CD4-positive, alpha-beta memory T cell (primary cell): ENCODE data around the gene C16orf95. TPM values are rescaled to one million over a fixed set of nuclear protein-coding genes. Genes with fewer than 3 reads are reported as not detected.
A peak's percentile ranks its signal among the peaks of the same experiment; 100 is the strongest.

Experiments
- CTCF ChIA-PET: fragments of 350-600 bp; sonication (Branson Sonifier 250); formaldehyde crosslinking; loops from one replicate; lab custom pipeline; 2021; ENCODE audit warnings: inconsistent platforms; ENCODE audit not compliant: partially characterized antibody; lab: Charles Lee
- POLR2A ChIA-PET: fragments of 350-600 bp; sonication (Branson Sonifier 250); formaldehyde crosslinking; loops from one replicate; lab custom pipeline; 2021; ENCODE audit not compliant: partially characterized antibody; lab: Charles Lee
- DNase-seq, 5 donors: peaks; one replicate each; pipeline versions ENCODE4 v3.0.0 to v3.0.0-alpha.2; 2020 to 2022; ENCODE audit warnings: mixed read lengths in 1 of 5
- H3K27ac ChIP-seq: one replicate; pipeline ENCODE4 v1.7.0; 2013; ENCODE audit warnings: low read depth, low read length
- H3K27me3 ChIP-seq: 2 replicates; pipeline ENCODE4 v1.7.0; 2013; ENCODE audit warnings: mild to moderate bottlenecking, low read length, moderate library complexity; ENCODE audit not compliant: insufficient read depth
- H3K36me3 ChIP-seq: 2 replicates; pipeline ENCODE4 v1.7.0; 2013; ENCODE audit warnings: mild to moderate bottlenecking, low read length, moderate library complexity; ENCODE audit not compliant: insufficient read depth
- H3K4me1 ChIP-seq: 2 replicates; pipeline ENCODE4 v1.7.0; 2013; ENCODE audit warnings: mild to moderate bottlenecking, low read length, moderate library complexity; ENCODE audit not compliant: insufficient read depth
- H3K4me3 ChIP-seq, 2 donors: one replicate each; pipeline ENCODE4 v1.7.0; 2013; ENCODE audit warnings: low read length in 2 of 2, mild to moderate bottlenecking in 1 of 2
- H3K9me3 ChIP-seq, 2 donors: one replicate each; pipeline ENCODE4 v1.7.0; 2013; ENCODE audit warnings: low read length in 2 of 2, control low read depth in 1 of 2; ENCODE audit not compliant: control insufficient read depth in 1 of 2
- H3K27ac Mint-ChIP-seq, 7 donors: one replicate each; pipeline ENCODE4 v1.8.0; 2020 to 2021; ENCODE audit warnings: mixed read lengths in 7 of 7, mild to moderate bottlenecking in 6 of 7, inconsistent platforms in 3 of 7, moderate library complexity in 3 of 7
- H3K27me3 Mint-ChIP-seq, 2 donors: one replicate each; pipeline ENCODE4 v1.8.0; 2020 to 2021; ENCODE audit warnings: mixed read lengths in 2 of 2
- H3K36me3 Mint-ChIP-seq, 2 donors: one replicate each; pipeline ENCODE4 v1.8.0; 2020 to 2021; ENCODE audit warnings: mixed read lengths in 2 of 2, inconsistent platforms in 1 of 2, mild to moderate bottlenecking in 1 of 2
- H3K4me1 Mint-ChIP-seq, 4 donors: one replicate each; pipeline ENCODE4 v1.8.0; 2020 to 2021; ENCODE audit warnings: mixed read lengths in 4 of 4, mild to moderate bottlenecking in 1 of 4
- H3K4me3 Mint-ChIP-seq, 8 donors: one replicate each; pipeline ENCODE4 v1.8.0; 2020 to 2021; ENCODE audit warnings: mixed read lengths in 8 of 8, mild to moderate bottlenecking in 7 of 8, moderate library complexity in 6 of 8, inconsistent platforms in 3 of 8
- H3K9me3 Mint-ChIP-seq, 8 donors: one replicate each; pipeline ENCODE4 v1.8.0; 2020 to 2021; ENCODE audit warnings: mixed read lengths in 8 of 8, mild to moderate bottlenecking in 5 of 8, inconsistent platforms in 3 of 8, moderate library complexity in 1 of 8
- intact Hi-C: fragments of 100-400 bp; cut with micrococcal nuclease; formaldehyde crosslinking; loops from one replicate; pipeline ENCODE4 v1.15.1; 2023
- polyA plus RNA-seq, 2 donors: library from polyadenylated mRNA; unstranded; fragments of 300-500 nt; fragmentation: Illumina TruSeq; gene quantifications; one replicate each; pipeline ENCODE4 v1.2.3, GENCODE V29; 2021
- total RNA-seq, 2 experiments: library from RNA; stranded (reverse); gene quantifications; one replicate each; pipeline ENCODE4 v1.2.3, GENCODE V29; 2021

Gene C16orf95
- total and polyA plus RNA-seq, 4 experiments from 2014 or later: 1.4 to 2.4 (median 1.6) TPM

- no peaks in the 10 kb centered on the region for H3K27me3 ChIP-seq
- no peak overlapping the region for H3K27ac ChIP-seq
- H3K4me3 ChIP-seq: no peak overlapping the region
- no peak overlapping the region for H3K4me3 Mint-ChIP-seq
- H3K36me3 ChIP-seq: no peaks in the 10 kb centered on the region
- no peaks in the 10 kb centered on the region for H3K4me1 ChIP-seq
- no peak for DNase-seq
- intact Hi-C loops: no loop called here
- peaks cover 0 to 13% of the 10 kb centered on the region in 2 donors for H3K36me3 Mint-ChIP-seq
- H3K27me3 Mint-ChIP-seq: no peaks in the 10 kb centered on the region
- no peaks in the 10 kb centered on the region for H3K4me1 Mint-ChIP-seq
- no peak overlapping the region for H3K27ac Mint-ChIP-seq
- ChIA-PET CTCF (interaction anchor here (0.9 kb wide), 1 partner anchor 38 kb away, joined by 4 read pairs; no protein-coding TSS in a partner anchor), POLR2A (no interaction called here)
- H3K9me3 ChIP-seq: no peaks in the 10 kb centered on the region
- H3K9me3 Mint-ChIP-seq: peaks cover 0 to 7% (median 2%) of the 10 kb centered on the region in 8 donors
Measured at GRCh38 chr16:87286839-87287626, 30.2 kb downstream of the C16orf95 start.

DNA sequence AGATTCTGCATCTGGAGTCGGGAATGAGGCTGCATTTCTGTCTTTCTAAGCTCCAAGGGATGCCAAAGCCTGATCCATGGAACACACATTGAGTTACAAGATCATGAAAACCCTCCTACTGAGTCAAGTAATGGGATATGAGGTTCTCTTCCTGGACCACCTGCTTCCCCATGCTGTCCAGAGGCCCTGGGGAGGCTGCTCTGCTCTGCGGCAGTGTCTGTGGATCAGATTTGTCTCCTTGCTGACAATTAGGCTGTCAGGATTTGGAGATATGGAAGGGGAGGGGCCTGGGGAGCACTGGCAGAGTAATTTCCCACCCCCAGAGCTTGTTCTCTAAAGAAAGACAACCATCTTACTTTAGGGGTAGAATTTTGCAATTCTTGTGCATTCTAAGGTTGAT, 33.0 kb downstream of the C16orf95 start:
- Histone ChIP-seq H3K4me1 (no peaks in the 10 kb centered on the region), H3K4me3 (no peak overlapping the region), H3K27me3 (no peaks in the 10 kb centered on the region), H3K9me3 (no peaks in the 10 kb centered on the region), H3K36me3 (no peaks in the 10 kb centered on the region), H3K27ac (no peak overlapping the region)
- peaks cover 0 to 11% of the 10 kb centered on the region in 2 donors for H3K36me3 Mint-ChIP-seq
- intact Hi-C loops: no loop called here
- ChIA-PET CTCF (no interaction called here), POLR2A (no interaction called here)
- no peaks in the 10 kb centered on the region for H3K27me3 Mint-ChIP-seq
- H3K4me1 Mint-ChIP-seq: no peaks in the 10 kb centered on the region
- H3K27ac Mint-ChIP-seq: no peak overlapping the region
- DNase-seq: no peak
- H3K4me3 Mint-ChIP-seq: no peak overlapping the region
- peaks cover 0 to 7% (median 2%) of the 10 kb centered on the region in 8 donors for H3K9me3 Mint-ChIP-seq

- POLR2A ChIA-PET: no interaction called here
- intact Hi-C loops: loop anchor here (5.0 kb wide), 1 partner anchor 717 kb away; no protein-coding TSS in a partner anchor
- Mint-ChIP-seq H3K4me3 (no peak overlapping the region), H3K27ac (peak overlapping the region in 1 of 7 donors; percentile 27), H3K27me3 (peaks cover 0 to 2% of the 10 kb centered on the region in 2 donors), H3K4me1 (peaks cover 0 to 3% (median 1%) of the 10 kb centered on the region in 4 donors), H3K36me3 (peaks cover 0 to 4% of the 10 kb centered on the region in 2 donors), H3K9me3 (no peaks in the 10 kb centered on the region)
- CTCF ChIA-PET: interaction anchor here (1.0 kb wide), 1 partner anchor 13 kb away, joined by 3 read pairs; no protein-coding TSS in a partner anchor
- no peak overlapping the region for H3K27ac ChIP-seq
- H3K4me1 ChIP-seq: no peaks in the 10 kb centered on the region
- no peak for DNase-seq
- H3K36me3 ChIP-seq: no peaks in the 10 kb centered on the region
- H3K27me3 ChIP-seq: no peaks in the 10 kb centered on the region
- H3K9me3 ChIP-seq: no peaks in the 10 kb centered on the region
- no peak overlapping the region for H3K4me3 ChIP-seq
Measured at GRCh38 chr16:87279094-87279658, 38.0 kb downstream of the C16orf95 start.

DNA sequence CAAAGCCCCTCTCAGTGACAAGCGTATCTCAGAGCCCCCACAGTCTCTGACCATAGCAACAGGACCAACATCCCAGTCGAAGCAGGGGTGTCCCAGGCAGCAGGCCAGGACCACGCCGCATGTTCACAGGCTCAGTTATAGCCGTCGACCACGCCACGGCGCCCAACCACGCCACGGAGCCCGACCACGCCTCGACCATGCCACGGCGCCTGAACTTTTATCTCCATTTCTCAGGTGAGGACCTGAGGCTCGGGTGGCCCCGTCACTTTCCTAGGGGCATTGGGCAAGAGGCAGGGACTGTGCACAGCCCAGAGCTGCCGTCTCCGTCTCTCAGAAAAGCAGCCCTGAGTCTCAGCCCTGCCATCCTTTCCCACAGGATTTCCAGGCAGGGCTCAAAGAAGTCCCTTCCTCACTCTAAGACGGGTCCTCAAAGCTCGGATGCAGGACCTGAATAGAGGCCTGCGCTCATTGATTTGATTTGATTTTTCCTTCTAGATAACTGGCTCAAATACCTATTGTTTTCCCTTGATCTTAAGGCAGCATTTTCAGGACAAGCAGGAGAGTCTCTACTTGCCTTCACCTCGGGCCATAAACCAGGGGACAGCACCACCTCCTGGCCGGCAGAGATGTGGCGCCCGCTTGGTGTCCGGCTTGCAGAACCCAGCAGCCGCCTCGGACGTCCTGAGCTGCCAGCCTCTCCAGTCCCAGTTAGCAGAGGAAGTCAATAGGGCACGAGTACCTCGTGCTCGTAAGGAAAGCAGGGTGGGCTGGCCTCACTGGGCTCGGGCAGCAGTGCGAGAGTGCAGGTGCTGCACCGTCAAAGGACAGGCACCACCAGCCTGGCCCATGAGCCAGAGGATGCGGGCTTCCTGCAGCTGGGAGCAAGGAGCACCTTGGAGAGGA, 38.8 kb downstream of the C16orf95 start:
- H3K36me3 Mint-ChIP-seq: peaks cover 0 to 4% of the 10 kb centered on the region in 2 donors
- no peaks in the 10 kb centered on the region for H3K9me3 Mint-ChIP-seq
- Histone ChIP-seq H3K27ac (no peak overlapping the region), H3K27me3 (no peaks in the 10 kb centered on the region), H3K36me3 (no peaks in the 10 kb centered on the region), H3K4me1 (no peaks in the 10 kb centered on the region), H3K9me3 (no peaks in the 10 kb centered on the region), H3K4me3 (no peak overlapping the region)
- peaks cover 0 to 2% of the 10 kb centered on the region in 2 donors for H3K27me3 Mint-ChIP-seq
- ChIA-PET POLR2A (no interaction called here), CTCF (interaction anchor here (1.0 kb wide), 1 partner anchor 13 kb away, joined by 3 read pairs; no protein-coding TSS in a partner anchor)
- H3K4me1 Mint-ChIP-seq: peaks cover 0 to 3% (median 1%) of the 10 kb centered on the region in 4 donors
- intact Hi-C loops: loop anchor here (5.0 kb wide), 1 partner anchor 716 kb away; no protein-coding TSS in a partner anchor
- DNase-seq: peak in 3 of 5 donors; percentile 11 to 13 (median 12)
- H3K27ac Mint-ChIP-seq: no peak overlapping the region
- no peak overlapping the region for H3K4me3 Mint-ChIP-seq

GRCh38 chr16:87276924-87277323, 40.3 kb downstream of the C16orf95 start:
- H3K9me3 ChIP-seq: no peaks in the 10 kb centered on the region
- Mint-ChIP-seq H3K36me3 (peaks cover 0 to 4% of the 10 kb centered on the region in 2 donors), H3K4me3 (no peak overlapping the region), H3K4me1 (peaks cover 0 to 3% (median 1%) of the 10 kb centered on the region in 4 donors), H3K27ac (peak overlapping the region in 1 of 7 donors; percentile 78), H3K27me3 (peaks cover 0 to 2% of the 10 kb centered on the region in 2 donors), H3K9me3 (no peaks in the 10 kb centered on the region)
- no peak overlapping the region for H3K4me3 ChIP-seq
- no peaks in the 10 kb centered on the region for H3K27me3 ChIP-seq
- intact Hi-C loops: loop anchor here (5.0 kb wide), 1 partner anchor 715 kb away; no protein-coding TSS in a partner anchor
- H3K27ac ChIP-seq: no peak overlapping the region
- no peaks in the 10 kb centered on the region for H3K4me1 ChIP-seq
- POLR2A ChIA-PET: no interaction called here
- CTCF ChIA-PET: no interaction called here
- DNase-seq: no peak
- H3K36me3 ChIP-seq: no peaks in the 10 kb centered on the region

GRCh38 chr16:87276091-87276701, 41.0 kb downstream of the C16orf95 start:
- intact Hi-C loops: loop anchor here (5.0 kb wide), 1 partner anchor 714 kb away; no protein-coding TSS in a partner anchor
- Mint-ChIP-seq H3K27me3 (peaks cover 0 to 2% of the 10 kb centered on the region in 2 donors), H3K36me3 (peaks cover 0 to 4% of the 10 kb centered on the region in 2 donors), H3K4me3 (no peak overlapping the region), H3K4me1 (peaks cover 0 to 3% (median 1%) of the 10 kb centered on the region in 4 donors), H3K27ac (no peak overlapping the region), H3K9me3 (peaks cover 0 to 2% (median 0%) of the 10 kb centered on the region in 8 donors)
- DNase-seq: no peak
- POLR2A ChIA-PET: no interaction called here
- no peaks in the 10 kb centered on the region for H3K9me3 ChIP-seq
- H3K27me3 ChIP-seq: no peaks in the 10 kb centered on the region
- H3K4me1 ChIP-seq: no peaks in the 10 kb centered on the region
- no peaks in the 10 kb centered on the region for H3K36me3 ChIP-seq
- H3K4me3 ChIP-seq: no peak overlapping the region
- CTCF ChIA-PET: no interaction called here
- no peak overlapping the region for H3K27ac ChIP-seq
